ENCODE measurements around the gene ZFP92.
A peak's percentile ranks its signal among the peaks of the same experiment; 100 is the strongest.

Gene ZFP92

DNA sequence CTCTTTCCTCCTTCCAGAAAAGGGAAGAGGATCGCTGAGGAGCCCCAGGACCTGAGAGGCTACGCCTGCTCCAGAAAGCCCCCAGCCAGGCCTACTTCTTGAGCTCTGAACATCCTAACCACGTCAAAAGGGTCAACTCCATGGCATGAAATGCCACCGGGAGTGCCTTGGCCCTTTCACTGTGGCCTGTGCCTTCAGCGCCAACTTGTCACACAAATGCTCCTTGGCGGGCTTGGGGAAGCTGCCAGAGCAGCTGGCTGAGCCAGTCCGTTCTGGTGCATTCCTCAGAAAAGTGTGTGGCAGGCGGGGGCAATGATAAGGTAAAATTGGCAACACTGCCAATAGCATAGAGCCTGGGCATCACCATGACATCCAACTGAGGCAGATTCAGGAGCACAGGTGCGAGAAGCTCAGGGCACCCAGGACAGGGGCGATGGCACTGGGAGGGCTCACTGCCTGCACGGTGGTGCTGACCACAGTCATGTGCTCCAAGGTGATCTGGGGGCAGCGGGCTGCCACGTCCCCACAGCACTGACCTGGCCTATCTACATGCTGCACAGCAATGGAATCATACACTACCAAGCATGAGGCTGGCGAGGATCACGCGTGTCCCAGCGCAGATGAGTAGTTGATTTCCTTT is 46.7 kb downstream of the ZFP92 start:
- no peak for DNase-seq

DNA sequence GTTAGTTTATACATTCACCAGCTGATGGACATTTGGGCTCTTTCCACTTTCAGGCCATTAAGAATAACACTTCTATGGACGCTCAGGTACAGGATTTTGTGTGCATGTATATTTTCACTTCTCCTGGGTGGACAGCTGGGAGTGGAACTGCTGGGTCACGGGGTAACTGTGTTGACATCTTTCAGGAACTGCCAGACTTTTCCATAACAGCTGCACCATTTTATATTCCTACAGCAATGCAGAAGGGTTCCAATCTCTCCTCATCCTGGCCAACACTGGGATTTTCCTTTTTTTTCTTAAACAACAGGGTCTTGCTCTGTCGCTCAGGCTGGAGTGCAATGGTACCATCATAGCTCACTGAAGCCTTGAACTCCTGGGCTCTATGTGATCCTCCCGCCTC is 47.2 kb downstream of the ZFP92 start:
- no peak for DNase-seq

DNA sequence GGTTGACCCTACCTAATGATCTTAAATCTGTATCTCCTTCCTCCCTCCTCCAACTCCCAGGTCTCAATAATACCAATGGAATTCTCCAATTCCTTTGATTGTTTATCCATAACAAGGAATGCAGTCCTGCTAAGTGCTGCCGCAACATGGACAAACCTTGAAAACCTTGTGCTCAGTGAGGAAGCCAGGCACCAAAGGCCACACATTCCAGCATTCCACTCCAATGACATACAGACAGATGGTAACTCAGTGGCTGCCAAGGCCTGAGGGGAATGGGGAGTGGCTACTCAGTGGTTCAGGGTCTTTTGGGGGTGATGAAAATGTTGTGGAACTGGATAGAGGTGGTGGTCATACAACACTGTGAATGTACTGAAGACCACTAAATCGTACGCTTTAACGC is 48.7 kb downstream of the ZFP92 start:
- no peak for DNase-seq

DNA sequence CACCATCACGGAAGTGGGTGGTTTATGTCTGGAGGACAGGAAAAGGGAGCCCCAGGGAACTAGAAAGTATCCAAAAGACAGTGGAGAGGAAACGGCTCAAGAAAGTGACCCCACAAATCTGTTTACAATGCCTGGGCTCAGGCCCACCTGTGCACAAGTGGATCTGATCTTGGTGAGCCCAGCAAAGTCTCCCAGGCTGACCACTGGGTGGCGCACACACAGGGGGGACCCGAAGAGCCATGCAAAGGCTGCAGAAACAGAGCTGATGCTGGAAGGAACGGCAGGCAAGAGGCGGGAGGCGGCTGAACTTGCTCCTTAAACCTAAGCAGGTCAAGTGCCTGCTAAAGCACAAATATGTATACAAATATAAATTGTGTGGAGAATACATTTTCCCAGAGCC is 49.6 kb downstream of the ZFP92 start:
- peak; percentile 39 to 51 for DNase-seq

Data from CD4-positive, alpha-beta T cell treated with Interleukin-1 beta for 1 hour (primary cell).